HG03354 (cell line): ENCODE data around the gene PSMB5.
"Not testable (repeated sequence)": the region's sequence is repeated elsewhere in the genome, so short reads cannot be mapped to it uniquely, and the experiment has no call there.

Experiments used
- ATAC-seq: cut with Tn5 transposase; IDR thresholded peaks from one replicate; pipeline ENCODE4 v1.9.1; 2021; ENCODE audit warnings: mild to moderate bottlenecking; ENCODE audit not compliant: unreplicated experiment, poor library complexity, severe bottlenecking

Gene PSMB5

DNA sequence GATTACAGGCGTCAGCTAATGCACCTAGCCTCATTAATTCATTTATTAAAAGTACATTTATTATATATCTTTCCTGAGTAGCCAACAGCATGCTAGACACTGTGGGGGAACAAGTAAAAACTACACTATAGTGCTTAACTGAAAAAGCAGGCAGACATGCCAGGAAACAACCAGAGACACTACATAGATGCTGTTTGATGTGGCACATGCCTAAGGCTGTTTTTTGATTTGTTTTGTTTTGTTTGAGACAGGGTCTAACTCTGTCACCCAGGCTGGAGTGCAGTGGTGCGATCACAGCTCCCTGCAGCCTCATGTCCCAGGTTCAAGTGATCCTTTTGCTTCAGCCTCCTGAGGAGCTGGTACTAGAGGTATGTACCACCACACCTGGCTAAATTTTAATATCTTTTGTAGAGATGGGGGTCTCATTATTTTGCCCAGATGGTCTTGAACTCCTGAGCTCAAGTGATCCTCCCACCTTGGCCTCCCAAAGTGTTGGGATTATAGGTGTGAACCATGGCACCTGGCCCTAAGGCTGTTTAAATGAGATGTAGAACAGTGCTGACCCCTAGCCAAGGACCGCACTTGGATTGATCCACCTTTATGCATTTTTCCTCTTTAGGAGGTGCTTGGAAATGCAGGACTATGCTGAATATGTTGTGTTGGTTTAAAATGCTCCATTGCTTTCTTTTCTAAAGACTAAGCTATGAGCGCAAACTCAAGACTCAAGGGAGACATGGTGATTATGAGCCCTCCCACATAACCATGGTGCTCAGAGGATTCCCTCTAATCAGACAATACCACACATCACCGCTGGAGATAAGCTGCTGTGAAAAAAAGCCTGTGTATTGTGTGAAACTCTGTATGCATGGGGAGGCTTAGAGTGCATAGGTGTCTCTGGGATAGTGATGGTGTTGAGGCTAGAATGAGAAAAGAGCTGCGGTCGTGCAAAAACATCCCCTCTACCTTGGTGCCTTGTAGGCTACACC is 14.3 kb downstream of the PSMB5 start:
- no peak for ATAC-seq

DNA sequence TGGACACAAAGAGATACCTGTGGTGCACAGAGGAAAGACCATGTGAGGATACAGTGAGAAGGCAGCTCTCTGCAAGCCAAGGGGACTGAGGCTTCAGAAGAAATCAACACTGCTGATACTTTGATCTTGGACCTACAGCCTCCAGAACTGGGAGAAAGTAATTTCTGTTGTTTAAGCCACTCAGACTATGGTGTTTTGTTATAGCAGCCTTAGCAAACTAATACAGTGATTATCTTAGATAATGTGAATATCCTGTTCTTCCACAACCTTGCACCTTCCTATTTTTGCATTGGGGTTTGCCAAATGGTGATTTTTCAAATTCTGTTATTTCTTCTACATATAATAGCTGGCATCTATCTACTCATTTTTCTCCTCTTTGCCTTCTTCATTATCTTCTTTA is 16.6 kb downstream of the PSMB5 start:
- no peak for ATAC-seq

DNA sequence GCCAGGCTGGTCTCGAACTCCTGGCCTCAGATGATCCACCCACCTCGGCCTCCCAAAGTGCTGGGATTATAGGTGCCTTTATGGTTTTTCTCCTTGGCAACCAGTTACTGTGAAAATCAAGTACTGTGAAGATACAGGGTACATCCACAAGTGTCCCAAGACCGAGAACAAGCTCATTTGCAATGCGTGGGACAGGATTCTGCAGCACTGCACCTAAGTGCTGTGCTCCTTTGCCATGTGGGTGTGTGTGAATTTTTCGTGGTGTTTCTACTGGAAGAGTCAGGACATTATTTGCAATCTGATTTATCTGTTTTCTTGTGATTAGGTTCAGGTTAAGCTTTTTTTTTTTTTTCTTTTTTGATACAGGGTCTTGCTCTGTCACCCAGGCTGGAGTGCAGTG is 17.6 kb downstream of the PSMB5 start:
- ATAC-seq = no peak

DNA sequence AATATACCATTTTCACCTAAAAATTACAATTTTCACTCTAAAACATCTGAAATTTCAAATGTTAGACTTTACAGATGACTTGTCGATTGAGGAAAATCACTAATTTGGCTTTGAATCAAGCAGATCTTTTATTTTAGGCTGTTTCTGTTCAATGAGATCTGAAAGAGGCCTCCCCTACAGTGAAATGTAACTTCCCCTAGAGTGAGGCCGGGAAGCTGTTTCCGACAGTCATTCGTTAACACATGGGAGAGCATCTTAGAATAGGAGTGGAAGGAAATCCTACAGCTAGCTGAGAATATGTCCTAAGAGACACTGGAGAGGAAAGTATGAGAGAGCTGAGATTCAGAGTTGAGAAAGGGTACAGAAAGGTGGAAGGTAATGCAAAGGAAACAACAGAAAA is 19.1 kb downstream of the PSMB5 start:
- no peak for ATAC-seq

DNA sequence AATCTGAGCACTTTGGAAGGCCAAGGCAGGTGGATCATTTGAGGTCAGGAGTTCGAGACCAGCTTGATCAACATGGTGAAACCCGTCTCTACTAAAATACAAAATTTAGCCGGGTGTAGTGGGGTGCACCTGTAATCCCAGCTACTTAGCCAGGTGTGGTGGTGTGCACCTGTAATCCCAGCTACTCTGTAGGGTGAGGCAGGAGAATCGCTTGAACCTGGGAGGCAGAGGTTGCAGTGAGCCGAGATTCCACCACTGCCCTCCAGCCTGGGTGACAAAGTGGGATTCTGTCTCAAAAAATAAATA is 21.0 kb downstream of the PSMB5 start:
- not testable (repeated sequence) for ATAC-seq

DNA sequence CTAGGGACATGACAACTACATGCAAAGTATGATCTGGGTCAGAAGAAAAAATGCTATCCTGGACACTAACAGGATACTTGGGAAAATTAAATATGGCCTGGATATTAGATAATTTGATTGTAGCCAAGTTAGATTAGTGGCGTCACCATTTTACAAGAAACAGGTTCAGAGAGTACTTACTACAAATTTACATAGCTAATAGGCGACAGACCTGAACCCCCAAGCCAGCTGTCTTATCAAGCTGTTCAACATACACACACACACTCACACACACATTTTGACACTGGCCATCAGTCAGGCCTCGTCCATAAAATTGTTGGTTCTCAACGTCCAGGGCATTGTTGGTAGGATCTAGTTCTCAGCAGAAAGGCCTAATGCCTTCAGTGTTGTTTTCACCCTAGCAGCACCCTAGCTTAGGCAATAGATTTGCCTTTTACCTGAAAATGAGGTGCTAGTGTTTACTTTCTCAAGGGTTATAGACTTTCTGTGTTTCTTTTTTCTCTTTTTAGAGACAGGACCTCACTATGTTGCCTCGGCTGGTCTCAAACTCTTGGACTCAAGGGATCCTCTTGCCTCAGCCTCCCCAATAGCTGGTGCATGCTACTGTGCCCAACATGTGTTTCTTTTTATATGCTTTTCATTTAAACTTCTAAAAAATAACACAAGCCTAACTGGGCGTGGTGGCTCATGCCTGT is 21.5 kb downstream of the PSMB5 start:
- no peak for ATAC-seq

DNA sequence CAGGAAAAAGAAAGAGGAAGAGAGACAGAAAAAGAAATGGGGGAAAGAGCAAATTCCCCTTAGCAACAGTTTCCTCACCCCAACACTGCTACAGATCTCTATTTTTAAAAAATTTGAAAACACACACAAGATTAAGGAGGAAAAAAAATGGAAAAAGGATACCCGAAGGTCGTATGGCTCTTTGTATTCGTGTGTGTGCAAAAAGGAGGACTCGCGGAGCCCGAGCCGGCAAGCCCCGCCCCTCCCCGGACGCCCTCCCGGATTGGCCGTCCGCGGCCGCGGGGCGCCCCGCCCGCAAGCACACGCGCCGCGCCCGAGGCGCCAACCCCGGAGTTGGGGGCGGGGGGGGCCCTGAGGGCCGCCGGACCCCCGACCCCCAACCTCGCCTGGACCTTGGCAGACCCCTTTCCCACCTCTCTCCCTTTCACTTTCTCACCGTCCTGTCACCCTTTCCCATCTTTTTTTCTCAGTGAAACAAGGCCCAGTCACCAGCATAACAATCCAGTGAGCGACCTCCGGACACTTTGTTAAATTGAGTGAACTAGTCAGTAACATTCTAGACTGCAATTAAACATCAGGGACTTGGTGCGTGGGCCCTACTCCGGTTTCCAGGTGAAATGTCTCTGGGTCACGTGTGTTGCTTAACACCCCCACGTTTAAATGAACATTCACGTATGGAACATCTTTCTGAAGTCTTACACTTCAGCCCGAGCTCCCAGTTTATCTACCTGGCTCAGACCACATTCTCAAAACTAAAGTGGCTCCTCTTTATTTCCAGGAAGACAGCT is 24.6 kb downstream of the PSMB5 start, which contains the start of gene C14orf93:
C14orf93 (minus strand) TSS at position 205 of the 788 bp plus-strand sequence. CDS start 11,120 bp downstream, outside the sequence.
- ATAC-seq = peak; percentile 32

DNA sequence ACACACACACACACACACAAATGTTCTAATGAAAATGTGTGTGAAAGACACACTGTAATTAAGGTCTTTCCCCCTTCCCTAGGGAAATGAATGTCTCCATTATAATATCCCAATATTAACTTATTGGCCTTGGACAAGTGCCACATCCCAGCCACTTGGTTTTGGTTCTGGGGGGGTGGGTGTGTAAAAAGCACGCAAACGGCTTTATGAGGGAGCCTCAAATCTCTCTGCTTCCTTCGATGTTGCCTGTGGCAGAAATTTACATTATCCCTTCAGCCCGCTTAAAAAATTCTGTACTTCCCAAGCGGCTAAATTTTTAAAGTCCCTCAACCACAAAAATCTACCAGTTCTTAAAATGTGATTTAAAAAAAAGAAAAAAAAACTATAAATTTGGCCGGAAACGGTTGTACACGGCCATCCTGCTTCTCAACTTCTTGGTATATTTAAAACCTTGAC is 25.2 kb downstream of the PSMB5 start:
- ATAC-seq = no peak

DNA sequence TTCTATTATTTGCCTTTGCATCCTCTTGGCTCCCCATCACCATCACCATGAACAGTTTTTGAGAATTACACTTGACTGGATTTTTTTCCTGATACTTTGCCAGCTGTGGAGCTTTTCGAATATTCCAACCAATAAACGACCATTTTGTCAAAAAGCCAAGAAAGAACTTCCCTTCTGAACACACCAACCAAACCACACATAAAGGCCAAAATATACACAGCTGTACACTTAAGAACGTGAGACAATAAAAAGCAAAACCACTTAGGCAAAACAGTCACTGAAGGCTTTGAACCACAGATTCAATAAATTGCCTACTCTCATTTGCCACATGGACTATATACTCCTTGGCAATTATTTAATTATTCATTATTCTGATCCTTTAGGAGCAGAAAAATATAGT is 25.9 kb downstream of the PSMB5 start:
- ATAC-seq = no peak

DNA sequence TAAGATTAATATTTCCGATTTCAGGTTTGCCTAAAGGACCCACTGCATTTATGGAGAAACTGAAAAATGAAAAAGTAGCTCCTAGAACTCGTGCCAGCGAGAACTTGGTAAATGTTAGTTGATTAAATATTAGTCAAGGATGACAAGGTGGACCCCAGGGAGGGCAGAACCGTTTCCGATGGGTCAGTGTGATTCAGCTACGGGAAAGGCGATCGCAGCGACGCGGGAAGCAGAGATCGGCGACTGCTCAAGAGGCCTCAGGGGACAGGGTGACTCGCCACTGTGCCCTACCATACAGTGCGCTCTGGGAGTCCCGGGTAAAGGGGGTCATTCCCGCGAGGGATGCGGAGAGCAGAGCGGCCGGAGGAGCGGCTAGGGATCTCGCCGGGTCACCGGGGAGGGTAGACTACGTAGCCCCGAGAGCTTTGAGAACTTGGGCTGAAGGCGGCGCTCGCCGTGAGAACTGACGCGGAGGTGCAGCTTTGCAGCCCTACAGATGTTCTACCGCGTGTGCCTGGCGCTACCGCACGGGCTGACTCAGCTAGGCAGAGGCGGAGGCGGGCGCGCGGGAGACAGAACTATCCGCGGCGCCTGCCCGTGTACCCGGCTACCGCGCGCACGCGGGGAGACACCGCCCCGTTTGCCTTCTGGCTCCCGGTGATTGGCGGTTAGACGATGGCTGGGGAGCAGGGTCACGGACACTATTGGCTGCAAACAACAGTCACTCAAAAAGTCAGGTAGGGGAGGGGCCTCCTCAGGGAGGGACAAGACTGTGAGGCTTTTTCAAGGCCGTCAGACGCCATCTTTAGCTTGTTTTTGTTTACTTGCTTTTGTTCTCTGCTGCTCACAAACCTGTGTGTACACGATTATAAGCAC is 27.9 kb downstream of the PSMB5 start:
- ATAC-seq = peak; percentile 95

DNA sequence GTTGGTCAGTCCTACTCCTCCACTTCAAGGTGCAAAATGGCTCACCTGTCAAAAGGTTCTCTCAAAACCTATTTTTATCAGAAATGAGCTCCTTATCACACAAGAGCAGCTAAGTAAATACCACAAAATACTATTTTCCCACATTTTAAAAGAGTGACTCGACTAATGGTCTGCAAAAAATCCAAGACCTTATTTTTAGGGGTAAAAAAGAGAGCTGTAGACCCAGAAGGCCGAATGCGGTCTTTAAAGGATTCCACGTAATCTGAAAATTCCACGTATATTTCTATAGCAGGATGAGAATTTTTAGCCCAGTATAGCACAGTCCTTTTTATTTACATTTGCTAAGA is 28.5 kb downstream of the PSMB5 start:
- no peak for ATAC-seq

DNA sequence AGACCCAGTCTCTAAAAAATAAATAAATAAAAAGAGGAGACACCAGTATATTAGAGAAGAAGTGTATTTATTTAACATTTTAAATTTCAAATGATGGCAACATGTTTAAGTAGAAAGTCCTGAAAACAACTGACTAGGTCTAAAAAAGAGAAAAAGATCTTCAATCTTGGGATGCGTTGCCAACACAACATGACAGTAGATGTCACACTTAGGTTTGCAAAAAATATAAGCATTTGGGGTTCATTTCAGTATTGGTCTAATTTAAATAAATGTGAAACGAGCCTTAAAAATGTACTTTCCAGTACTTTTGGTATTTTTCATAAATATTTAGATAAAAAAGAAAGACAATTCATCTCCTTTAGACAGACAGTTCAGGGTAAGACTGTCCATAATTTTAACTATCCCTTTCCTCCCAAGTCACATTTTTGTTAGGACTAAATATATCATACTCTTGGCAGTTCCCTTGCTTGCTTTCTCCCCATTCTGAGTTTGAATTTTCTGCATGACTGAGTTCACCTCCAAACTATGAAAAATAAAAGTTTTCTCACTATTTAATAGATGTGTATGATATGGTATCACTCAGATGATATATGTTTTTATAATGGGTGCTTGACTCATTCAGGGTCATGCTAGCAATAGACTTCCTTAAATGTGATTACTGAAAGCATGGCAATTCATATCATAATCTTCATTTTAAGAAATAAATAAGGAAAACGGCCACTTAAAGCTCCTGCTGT is 29.1 kb downstream of the PSMB5 start:
- ATAC-seq = no peak

DNA sequence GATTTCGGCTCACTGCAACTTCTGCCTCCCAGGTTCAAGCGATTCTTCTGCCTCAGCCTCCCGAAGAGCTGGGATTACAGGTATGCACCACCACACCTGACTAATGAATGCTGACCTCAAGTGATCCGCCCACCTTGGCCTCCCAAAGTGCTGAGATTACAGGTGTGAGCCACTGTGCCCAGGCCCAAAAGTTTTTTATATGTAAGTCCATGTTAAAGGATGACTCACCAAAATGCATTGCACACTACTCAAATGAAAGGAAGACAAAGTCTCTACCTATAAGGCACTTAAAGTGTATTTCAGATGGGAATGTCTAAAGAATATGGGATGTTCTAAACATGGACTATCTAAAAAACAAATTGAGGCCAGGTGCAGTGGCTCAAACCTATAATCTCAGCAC is 30.4 kb downstream of the PSMB5 start:
- ATAC-seq = not testable (repeated sequence)

DNA sequence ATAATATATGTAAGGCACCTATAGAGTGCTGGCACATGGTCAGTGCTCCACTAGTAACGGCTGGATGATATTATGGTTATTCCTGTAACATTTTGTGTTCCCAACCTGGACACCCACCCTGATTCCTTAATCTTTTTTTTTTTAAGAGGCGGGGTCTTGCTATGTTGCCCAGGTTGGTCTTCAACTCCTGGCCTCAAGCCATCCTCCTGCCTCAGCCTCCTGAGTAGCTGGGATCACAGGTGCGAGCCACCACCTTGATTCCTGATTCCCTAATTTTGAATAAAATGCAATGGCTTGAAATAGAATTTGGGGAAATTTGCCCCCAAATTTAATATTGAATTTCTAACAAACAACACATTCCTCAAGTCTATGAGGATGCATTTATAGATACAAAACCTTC is 32.1 kb downstream of the PSMB5 start:
- ATAC-seq = no peak

DNA sequence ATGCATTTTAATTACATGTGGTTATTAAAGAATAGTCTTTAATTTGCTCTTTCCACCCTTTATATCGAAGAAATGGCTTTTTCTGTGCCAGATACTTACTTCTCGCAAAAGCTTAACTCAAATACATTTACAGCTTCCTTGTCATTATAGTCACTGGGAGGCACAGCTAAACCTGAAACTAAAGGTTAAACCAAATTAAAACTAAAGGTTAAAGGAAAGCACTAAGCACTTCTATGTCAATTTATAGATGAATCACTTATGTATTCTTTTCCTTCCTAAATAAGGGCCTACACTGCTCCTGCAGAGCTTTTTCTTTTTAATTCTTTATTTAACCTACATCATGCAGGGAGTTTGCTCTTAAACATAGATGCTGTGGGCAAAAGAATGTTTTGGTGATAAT is 33.8 kb downstream of the PSMB5 start:
- ATAC-seq = no peak

DNA sequence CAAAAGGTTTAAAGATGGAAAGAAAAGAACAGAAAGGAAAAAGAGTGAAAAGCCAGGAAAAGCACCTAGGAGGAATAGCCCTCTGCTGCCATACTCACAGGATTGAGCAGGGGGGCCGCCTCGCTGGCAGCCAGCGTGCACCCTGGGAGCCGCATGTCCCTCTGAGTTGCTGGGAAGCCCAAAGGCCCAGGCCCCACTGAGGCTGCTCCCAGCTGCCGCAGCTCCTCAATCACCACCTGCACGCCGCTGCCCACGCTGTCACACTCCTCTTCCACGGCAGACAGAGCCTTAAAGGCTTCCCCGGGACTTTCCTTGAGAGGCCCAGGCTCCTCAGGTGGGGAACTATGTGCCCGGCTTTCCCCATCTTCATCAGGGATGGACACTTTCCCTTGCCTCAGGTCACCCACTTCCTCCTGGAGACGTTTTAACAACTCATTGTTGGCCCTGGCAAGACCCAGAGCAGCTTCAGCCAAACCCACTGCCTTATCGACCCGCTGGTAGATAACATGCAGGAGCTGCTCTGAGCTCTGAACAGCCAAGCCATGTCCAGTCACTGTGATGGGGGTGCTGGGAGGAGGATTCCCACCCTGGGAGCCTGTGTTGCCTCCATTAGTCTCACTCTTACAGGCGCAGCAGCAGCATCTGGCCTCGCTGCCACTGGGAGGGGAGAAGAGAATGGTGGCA is 36.2 kb downstream of the PSMB5 start:
- ATAC-seq = no peak

DNA sequence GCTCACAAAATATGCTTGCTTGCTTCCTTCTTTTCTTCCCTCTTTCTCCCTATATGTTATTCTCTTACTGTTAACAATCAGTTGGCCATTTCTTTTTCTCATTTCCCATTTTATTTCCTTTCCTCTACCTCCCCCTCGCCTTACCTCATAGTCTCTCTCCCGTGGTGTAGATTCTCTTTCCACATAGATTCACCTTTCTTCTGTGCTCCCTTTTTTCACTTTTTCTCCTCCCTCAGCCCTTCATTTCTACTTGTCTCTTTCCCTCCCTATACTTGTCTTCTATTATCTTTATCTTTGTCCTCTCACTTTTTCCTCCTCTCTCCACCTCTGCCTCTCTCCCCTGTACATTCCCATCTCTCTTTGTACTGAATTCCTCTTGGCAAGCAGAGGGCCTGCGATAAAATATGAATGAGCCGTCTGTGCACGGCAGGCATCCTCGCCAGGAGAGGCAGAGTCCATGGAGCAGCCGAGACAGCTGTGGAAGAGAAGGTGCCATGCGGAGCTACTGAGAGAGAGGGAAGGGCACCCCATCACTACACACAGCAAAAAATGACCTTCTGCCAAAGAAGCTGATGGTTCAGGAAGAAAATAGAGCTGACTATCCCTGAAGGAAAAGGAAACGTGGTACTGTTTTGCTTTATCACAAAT is 36.9 kb downstream of the PSMB5 start:
- ATAC-seq = no peak
